GM19328 (cell line): Measurements from ENCODE around the gene UBE2Q2.
"Not testable (repeated sequence)": the region's sequence is repeated elsewhere in the genome, so short reads cannot be mapped to it uniquely, and the experiment has no call there.

Experiments used
- ATAC-seq: cut with Tn5 transposase; IDR thresholded peaks from one replicate; pipeline ENCODE4 v1.9.1; 2021; ENCODE audit warnings: mild to moderate bottlenecking, moderate library complexity; ENCODE audit not compliant: unreplicated experiment

Gene UBE2Q2

DNA sequence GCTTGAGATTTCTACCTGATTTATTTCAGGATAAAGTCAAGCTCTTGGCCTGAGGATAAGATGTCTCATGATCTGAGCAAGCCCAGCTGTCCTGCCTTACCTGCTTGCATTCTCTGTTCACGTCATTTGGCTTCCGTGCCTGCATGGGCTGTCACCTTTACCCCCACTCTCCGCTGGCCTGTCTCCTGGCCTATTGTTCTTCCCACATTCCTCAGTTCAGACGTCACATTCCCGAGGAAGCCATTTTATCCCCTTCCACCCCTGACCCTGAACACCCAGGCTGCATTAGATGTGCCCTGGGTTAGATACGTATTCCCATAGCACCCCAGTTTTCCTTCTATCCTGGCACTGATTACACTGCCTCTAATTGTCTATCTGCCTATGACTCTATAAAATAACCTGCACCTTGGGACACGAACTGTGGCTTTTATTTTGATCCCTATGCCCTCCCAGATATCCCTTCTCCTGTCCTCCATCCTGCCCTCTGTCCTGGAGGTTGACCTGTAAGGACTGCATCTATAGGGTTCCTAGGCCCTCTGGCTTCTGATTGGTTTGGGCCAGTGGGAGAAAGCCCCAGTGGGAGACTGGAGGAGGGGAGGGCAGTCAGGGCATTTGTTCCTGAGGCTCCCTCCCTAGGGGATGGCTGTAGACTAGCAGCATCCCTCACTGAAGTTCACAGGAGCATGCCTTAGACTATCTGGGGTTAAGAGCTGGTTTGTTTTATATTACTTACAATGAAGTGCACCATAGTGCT lies 19.2 kb upstream of the UBE2Q2 start:
- ATAC-seq: no peak

DNA sequence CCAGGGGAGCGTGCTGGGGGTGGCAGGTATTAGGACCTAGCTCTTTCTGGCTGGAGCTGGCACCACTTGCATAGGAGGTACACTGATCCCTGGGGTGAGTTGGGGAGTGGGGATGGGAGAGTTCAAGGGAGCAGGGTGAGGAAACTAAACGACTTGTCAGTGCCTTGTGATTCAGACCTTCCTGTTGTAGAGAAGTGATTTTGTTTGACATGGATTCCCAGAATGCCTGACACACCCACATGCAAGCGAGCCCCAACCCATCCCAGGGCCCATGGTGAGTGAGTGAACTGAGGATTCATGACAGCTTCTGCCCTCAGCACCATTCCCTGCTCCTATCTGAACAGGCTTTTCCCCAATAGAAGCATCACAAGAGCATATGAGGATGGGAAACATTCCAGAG lies 15.6 kb upstream of the UBE2Q2 start:
- no peak for ATAC-seq

DNA sequence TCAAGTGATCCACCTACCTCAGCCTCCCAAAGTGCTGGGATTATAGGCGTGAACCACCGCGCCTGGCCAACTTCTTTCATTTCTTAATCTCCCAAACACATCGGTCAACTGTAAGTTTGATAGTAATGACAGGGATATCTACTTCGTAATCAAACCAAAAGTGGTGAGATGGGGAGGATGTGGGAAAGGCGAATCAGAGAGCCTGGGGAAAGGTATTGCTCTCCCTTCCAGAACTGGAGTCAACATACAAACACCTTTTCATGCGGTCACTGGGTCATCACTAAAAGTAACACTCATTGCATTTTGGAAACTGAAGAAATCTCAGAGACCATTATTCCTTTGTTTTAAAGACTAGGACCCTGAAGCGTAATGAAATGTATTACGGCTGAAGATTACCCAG lies 14.8 kb upstream of the UBE2Q2 start:
- ATAC-seq: no peak

DNA sequence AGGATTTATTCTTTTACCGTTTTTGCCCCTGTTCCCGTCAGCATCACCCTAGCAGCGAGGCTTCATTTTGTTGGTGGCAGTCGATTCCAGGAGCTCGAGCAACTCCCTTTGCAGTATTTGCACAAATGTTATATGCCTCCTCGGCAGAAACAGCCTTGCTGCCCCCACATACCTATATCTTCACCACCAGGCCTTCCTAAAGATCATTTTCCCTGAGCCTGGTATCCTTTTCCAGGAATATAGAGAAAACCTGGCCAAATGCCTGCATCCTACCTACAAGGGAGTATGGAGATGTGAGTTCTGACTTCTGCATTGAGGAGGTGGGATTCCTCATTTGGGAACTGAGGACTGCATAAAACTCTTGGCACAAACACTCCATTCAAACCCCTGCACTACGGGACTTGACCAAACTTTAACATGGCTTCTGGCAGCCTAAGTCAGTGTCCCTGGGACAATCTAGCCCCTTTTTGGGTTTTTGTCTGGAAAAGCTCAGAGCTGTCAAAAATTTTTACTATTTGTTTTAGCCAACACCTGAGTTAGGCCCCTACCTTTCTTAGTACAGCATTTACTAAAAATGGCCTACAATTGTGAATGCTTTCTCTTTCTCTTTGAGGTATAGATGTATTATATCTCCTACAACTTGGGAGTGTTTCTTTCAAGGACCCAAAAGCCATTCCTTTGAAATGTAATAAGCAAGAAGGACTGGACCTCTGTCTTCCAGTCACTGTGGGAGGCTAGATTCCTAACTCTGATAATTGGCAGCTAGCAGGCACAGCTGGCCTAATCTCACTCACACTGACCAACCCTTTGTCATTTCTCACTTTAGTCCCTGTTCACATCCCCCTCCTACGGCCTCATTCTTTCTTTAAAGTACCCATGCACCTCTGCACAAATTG lies 12.1 kb upstream of the UBE2Q2 start:
- ATAC-seq: no peak

DNA sequence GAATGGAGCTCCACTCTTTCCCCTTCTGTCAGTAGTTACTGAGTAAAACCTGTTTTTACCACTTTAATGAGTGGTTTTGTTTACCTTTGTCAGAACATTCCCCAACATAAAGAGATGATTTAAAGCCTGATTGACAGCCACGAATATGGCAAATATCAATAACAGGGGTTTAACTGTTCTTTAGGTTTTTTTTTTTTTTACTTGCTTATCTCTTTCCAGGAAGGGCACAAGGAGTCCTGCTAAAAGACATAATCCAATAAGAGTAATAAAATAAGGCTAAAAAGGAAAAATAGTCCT lies 11.5 kb upstream of the UBE2Q2 start:
- no peak for ATAC-seq

DNA sequence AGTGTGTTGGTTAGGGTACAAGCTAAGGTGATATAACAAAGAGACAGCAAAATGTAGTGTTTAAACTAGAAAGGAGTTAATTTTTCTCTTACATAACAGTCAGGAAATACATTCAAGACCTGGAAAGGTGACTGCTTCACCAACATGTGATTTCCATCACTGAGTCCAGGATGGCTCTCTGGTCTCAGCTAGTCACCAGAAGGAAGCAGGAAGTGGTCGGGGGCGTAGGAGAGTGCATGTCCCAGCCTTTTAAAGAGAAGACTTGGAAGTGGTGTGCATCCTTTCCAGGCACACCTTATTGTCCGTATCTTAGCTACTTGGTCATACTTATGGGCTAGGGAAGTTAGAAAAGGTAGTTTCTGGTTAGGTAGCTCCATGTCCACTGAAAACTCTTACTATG lies 11.1 kb upstream of the UBE2Q2 start:
- no peak for ATAC-seq

DNA sequence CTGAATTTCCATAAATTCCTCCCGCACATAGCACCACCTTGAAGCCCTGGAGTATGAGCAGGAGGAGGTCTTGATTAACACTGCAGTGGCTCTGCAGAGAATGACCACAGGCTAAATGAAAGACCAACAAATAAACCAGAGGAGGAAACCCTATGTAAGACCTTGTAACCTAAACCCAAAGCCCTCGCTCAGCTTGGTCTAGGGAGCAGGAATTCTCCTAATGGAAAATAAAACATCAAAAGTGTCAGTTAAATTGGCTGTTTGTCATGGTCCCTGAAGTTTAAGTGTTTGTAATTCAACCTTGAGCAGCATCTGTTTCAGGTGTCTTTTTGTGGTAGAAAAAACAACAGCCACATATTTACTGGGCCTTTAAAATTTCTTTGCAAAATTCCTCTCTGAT lies 9.2 kb upstream of the UBE2Q2 start:
- no peak for ATAC-seq

DNA sequence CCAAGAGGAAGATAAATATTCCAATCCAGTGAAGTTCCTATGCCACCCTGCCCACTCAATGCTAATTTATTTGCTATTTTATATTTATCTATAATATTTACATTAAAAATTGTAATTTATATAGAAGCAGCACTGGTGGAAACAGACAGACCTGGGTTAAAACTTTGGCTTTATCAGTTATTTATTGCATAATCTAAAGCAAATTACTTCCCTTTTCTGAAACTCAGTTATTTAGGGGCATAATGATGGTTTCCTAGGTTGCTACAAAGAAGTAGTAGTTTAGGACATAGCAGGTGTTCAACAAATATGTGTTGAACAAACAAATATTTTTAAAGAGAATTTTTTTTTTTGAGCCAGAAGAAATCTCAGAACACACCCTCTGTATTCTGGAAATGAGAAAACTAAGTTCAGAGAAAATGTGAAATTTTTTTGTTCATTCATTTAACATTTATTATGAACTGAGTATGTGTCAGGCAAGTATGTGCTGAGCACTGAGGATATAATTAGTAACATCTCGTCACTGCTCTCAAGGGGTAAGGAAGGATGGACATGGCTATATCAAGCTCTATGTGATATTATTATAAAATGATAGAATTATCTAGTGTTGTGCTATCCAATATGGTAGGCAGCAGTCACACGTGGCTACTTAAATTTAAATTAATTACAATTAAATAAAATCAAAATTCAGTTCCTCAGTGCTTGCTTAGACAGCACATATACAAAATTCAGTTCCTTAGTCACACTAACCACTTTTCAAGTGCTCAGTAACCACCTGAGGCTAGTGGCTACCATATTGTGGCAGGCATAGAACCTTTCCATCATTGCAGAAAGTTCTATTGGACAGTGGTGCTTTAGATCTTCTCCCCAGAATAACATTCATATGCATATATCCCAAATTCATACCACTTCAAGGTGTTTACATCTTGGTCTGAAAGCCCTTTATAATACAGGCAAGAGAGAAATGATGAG lies 7.0 kb upstream of the UBE2Q2 start:
- no peak for ATAC-seq

DNA sequence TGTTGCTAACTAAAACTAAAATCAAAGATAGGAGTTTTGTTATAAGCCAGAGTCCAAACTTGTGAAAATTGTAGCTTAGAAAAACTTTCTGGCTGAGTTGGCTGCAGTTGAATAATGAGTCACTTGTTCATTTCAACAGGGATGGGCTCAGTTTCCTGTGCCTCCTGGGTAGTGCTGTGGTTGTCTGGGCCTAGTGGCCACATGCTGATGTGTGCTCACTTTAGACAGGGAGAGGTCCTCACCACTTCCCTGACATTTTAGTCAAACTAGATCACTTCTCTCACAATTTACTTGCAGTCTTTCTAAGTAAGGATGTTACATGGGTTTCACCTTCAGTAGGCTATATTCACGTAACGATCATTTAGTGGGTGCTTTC lies 6.3 kb upstream of the UBE2Q2 start:
- peak; percentile 67 for ATAC-seq

DNA sequence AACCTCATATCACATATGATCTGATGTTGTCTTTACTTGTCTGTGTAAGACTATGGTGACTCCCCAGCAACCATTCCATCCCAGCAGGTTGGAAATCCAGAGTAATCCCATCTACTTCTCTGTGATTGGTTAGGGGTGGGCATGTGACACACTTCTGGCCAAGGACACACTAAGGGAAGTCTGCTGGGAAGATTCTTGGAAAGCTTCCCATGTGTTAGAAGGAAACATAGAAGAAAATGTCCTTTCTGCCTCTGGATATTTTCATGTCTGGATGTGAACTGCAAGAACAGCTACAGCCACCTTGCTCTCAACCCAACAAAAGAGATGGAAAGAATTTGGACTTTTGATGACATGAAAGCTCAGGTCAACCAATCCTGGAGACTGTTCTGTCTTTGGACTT lies 2.6 kb upstream of the UBE2Q2 start:
- no peak for ATAC-seq

DNA sequence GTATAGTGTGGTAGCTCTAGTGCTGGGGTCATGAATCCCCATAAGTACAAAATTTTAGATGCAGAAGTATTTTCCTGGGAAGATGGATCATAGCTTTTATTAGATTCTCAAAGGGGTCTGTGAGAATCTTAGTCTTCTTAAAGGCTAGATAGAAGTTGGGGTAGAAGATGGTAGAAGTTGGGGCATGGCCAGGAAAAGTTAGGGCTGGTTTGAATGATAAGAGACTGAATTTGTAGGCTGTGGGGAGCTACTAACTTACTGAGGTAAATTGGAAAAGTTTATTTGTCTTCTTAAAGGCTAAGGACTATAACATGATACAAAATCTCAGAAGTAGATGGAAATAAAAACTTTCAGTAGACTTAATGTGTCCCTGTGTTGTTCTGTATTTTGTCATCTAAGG lies 1.6 kb upstream of the UBE2Q2 start:
- no peak for ATAC-seq

DNA sequence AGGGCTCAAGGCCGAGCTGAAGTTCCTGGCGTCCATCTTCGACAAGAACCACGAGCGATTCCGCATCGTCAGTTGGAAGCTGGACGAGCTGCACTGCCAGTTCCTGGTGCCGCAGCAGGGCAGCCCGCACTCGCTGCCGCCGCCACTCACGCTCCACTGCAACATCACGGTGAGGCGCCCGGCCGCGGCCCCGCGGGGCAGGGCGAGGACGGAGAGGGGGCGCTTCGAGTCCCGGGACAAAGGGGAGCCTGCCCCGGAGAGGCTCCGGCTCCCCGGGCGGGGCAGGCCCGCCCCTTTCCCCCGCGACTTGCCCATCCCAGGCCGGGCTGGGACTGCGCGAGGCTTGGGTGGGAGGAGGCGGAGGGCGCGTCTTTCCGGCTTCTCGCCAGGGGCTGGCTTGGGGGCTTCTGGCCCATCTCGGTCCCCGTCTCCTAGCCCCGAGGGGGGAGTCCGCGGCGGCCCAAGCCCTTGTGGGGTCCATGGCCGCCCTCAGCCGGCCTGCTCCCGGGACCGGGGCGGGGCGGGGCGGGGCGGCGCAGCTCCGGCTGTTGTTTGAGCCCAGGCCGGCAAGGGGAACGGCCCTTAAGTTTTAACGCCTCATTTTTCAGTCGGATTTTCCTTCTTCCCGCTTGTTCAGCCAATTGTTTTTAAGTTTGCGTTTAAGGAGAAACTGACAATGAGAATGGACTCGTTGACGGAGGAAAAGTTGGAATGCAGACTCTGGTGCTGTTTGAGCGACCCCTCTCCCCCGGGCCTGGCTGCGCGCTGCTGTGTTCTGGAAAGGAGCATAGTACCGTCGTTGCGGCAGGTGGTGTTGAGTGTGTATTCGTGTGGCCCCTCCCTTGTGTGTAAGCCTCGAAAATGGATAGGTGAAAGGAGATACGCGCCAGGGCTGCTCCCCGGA lies 683 bp downstream of the UBE2Q2 start:
- ATAC-seq: peak; percentile 43

DNA sequence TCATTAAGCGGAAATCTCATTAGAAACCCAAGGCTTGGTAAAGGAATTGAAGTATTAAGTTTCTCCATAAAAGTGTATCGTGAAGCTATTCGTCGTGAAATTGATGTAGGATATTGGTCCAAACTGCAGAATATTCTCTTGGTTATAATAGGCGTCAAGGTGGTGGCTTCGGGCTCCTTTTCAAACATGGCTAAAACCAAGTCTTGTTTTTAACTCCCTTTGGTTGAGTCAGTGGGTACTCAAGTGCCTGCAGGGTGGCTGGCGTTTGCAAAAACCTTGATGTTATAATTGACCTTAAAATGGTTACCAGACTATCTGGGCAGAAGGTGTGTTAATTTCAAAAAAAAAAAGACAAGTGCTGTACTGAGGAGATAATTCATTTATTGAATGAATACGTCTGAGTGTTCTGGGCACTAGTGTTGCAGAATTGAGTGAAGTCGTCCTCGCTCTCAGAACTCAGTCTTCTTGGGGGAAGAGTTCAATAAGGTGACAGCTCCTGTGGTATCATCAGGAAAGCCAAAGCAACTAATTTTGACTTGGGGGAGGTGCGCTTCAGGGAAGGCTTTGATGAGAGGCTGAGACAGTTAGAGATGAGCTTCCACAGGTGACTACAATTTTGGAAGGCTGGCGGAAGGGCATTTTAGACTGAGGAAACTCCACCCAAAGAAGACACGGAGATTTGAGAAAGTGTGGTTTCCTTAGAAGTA lies 1.5 kb downstream of the UBE2Q2 start:
- ATAC-seq: no peak

DNA sequence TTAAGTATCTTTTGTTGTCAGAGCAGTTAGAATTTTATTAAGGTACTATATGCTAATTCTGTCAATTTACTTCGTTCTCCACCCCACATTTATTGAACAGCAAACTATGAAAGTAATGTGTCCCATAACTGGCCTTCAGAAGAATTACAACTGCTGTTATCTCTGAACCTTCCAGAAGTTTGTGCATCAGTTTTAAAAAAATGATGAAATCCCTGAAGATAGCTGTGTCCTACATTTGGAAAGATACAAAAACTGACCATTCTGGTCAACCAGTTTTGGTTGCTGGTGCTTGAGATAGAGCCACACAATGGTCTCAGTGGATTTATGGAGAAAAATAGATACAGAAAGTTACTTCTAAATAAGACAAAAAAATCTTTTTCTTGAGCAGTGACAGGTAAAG lies 5.9 kb downstream of the UBE2Q2 start:
- no peak for ATAC-seq

DNA sequence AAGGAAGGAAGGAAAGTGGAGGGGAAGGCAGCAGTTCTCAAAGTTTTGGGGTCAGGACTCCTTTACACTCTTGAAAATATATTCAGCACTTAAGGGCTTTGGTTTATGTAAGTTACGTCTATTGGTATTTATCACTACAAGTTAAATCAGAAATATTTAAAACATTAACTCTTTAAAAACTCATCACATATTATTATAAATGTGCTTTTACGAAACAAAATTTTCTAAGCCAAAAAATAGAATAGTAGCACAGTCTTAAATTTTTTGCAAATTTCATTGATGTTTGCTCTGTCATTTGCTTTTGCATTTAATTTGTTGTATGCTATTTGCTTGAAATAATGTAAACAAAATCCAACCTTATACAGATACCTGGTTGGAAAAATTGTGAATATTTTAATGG lies 7.5 kb downstream of the UBE2Q2 start:
- no peak for ATAC-seq

DNA sequence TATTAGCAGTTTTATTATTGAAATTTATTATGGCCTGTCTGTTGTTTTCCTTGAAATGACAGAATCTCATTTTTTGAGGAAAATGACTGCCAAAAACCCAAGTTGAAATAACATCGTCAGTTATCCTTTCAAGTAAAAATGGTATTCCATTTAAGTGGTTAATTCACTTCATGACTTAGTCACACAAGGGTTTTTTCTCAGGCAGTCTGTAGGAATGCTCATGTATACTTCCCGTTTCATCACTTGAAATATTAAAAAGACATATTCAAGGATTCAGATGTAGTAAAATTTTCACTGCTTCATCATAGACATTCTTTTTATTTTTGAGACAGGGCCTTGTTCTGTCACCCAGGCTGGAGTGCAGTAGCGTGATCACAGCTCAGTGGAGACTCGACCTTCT lies 8.3 kb downstream of the UBE2Q2 start:
- ATAC-seq: not testable (repeated sequence)

DNA sequence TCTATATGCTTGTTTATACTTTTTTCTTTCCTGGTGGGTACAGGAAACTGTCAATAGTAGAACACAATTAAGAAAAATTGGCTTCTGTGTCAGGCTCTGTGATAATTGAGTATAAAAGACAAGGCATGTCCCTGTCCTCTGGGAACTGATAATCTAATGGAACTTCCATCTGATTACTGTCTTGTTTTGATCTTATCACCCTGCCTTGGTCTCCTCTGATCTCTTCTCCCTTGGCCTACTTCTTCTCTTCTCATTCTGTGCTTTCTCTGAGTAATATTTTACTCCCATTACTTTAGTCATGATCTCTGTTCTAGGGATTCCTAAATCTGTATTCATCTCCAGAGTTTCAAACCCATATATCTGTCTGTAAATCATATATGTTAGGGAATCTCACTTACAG lies 14.6 kb downstream of the UBE2Q2 start:
- no peak for ATAC-seq

DNA sequence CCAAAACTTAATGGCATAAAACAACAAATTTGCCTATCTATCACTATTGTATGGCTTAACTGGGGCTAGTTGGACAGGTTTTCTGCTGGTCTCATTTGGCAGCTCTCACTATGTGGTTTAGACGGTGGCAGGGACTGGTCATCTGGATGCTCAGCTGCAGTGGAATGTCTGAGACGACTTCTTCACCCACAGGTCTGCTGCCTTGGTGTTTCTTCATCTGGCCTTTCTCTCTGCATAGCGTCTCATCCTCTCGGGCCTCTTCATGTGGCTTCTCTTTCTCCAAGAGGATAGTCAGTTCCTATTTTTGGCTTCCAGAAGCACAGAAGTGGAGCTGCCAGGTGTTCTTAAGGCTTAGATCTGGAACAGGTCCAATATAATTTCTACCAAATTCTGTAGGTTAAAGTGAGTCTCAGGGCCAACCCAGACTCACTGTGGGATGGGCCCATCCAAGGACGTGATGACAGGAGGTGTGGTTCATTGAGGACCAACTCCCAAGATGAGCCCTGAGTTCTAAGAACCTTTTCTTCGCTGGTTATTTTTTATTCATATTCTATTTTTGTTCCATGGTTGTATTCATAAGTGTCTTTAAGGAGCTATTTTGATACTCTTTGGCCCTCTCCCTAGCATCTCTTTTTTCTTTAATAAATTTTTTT lies 18.6 kb downstream of the UBE2Q2 start:
- no peak for ATAC-seq

DNA sequence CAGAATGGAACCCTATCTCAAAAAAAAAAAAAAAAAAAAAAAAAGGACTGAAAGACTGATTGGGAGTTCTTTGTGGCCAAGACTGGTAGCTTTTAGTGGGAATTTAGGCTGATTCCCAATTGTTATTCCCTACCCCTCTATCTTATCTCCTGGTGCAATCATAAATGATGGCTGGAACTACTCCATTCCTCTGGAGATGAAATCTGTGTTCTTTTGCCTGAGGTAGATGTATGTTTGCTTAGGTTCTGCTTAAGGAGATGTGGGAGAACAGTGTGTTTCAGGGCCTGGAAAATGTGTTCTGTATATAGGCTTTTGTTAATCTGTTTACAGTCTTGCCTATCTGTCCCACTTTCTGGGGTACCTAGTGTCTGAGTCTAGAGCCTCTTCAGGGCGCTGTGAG lies 19.5 kb downstream of the UBE2Q2 start:
- no peak for ATAC-seq
